HCT116 (cell line): ENCODE data around the gene ZNF761. TPM values are rescaled to one million over a fixed set of nuclear protein-coding genes. Genes with fewer than 3 reads are reported as not detected.
"Not testable (repeated sequence)": the region's sequence is repeated elsewhere in the genome, so short reads cannot be mapped to it uniquely, and the experiment has no call there.

ENCODE experiments used
- ATAC-seq: fragments of 200-7000 bp; cut with Tn5 transposase; 2 replicates; pipeline ENCODE4 v1.9.1; 2020; ENCODE audit warnings: mild to moderate bottlenecking, moderate library complexity
- BruUV-seq: library from RNA; stranded (reverse); fragments of 400-500 nt; replicated peaks from 2 replicates; lab custom pipeline; 2021; lab: Mats Ljungman, UMichigan
- CTCF ChIA-PET: fragments of 300-600 bp; sonication (Branson Sonifier 250); formaldehyde crosslinking; loops from one replicate; lab custom pipeline; 2021; ENCODE audit warnings: antibody characterized with exemption; lab: Charles Lee
- POLR2A ChIA-PET: fragments of 300-600, 350-600 bp; sonication (Branson Sonifier 250); formaldehyde crosslinking; loops from one replicate; lab custom pipeline; 2021; ENCODE audit warnings: antibody characterized with exemption; lab: Charles Lee
- RAD21 ChIA-PET, 2 experiments: fragments of 300-600 bp; sonication (Branson Sonifier 250); formaldehyde crosslinking; loops; one replicate each; lab custom pipeline; 2023; ENCODE audit warnings: low total read pairs in 2 of 2; ENCODE audit not compliant: uncharacterized antibody in 2 of 2, unreplicated experiment in 2 of 2, low non-redundant PET in 1 of 2; lab: Charles Lee
- DNase-seq: peaks from one replicate; pipeline ENCODE4 v3.0.0-alpha.2; 2010; ENCODE audit warnings: low read depth, low spot score
- H2AFZ ChIP-seq: fragments of 200-600 bp; shearing (Covaris generic), sonication (generic); 2 replicates; pipeline ENCODE4 v1.6.1; 2017; ENCODE audit warnings: low read depth, mixed run types, mixed read lengths, antibody characterized with exemption, low read length; ENCODE audit not compliant: poor library complexity, severe bottlenecking
- H3K27ac ChIP-seq: 2 replicates; pipeline ENCODE4 v1.5.1; 2012; ENCODE audit warnings: low read depth, low read length
- H3K27me3 ChIP-seq: fragments of 200-600 bp; sonication (generic); 2 replicates; pipeline ENCODE4 v1.6.1; 2016; ENCODE audit warnings: mixed run types, low read length, mixed read lengths; ENCODE audit not compliant: insufficient read depth
- H3K36me3 ChIP-seq, 2 experiments: fragments of 200-500 bp in 1 of 2; fragments of 200-600 bp in 1 of 2; sonication (Bioruptor generic) in 1 of 2; sonication (generic) in 1 of 2; 2 replicates each; pipeline versions ENCODE4 v1.5.1 to v1.6.1; 2014 to 2016; ENCODE audit warnings: low read length in 2 of 2, inconsistent platforms in 1 of 2, mixed read lengths in 1 of 2, mixed run types in 1 of 2; ENCODE audit not compliant: insufficient read depth in 2 of 2, control insufficient read depth in 1 of 2
- H3K4me1 ChIP-seq, 2 experiments: fragments of 200-600 bp in 1 of 2; sonication (generic) in 1 of 2; 2 replicates each; pipeline versions ENCODE4 v1.5.1 to v1.6.1; 2012 to 2017; ENCODE audit warnings: low read length in 2 of 2, inconsistent platforms in 1 of 2, mild to moderate bottlenecking in 1 of 2, mixed read lengths in 1 of 2, mixed run types in 1 of 2, moderate library complexity in 1 of 2; ENCODE audit not compliant: insufficient read depth in 2 of 2, control insufficient read depth in 1 of 2
- H3K4me2 ChIP-seq: fragments of 200-600 bp; sonication (generic); 2 replicates; pipeline ENCODE4 v1.6.1; 2017; ENCODE audit warnings: mixed run types, low read length, mixed read lengths
- H3K4me3 ChIP-seq, 2 experiments: fragments of 200-600 bp in 1 of 2; sonication (generic) in 1 of 2; replicated peaks in 1 of 2; 2 replicates each; pipeline ENCODE4 v1.5.1; 2011 to 2016; ENCODE audit warnings: low read length in 2 of 2, control low read depth in 1 of 2, low read depth in 1 of 2, mild to moderate bottlenecking in 1 of 2, mixed read lengths in 1 of 2, mixed run types in 1 of 2
- H3K79me2 ChIP-seq: fragments of 200-600 bp; sonication (generic); 2 replicates; pipeline ENCODE4 v1.6.1; 2017; ENCODE audit warnings: mild to moderate bottlenecking, mixed run types, low read length, moderate library complexity, mixed read lengths; ENCODE audit not compliant: insufficient read depth
- H3K9ac ChIP-seq: fragments of 200-600 bp; sonication (generic); 2 replicates; pipeline ENCODE4 v1.6.1; 2016; ENCODE audit warnings: low read length, mixed read lengths
- H3K9me2 ChIP-seq: fragments of 200-600 bp; sonication (generic), shearing (Covaris generic); 2 replicates; pipeline ENCODE4 v1.6.1; 2017; ENCODE audit warnings: mixed run types, mild to moderate bottlenecking, moderate library complexity; ENCODE audit not compliant: insufficient read depth
- H3K9me3 ChIP-seq, 2 experiments: fragments of 200-500 bp in 1 of 2; fragments of 200-600 bp in 1 of 2; sonication (Bioruptor generic) in 1 of 2; sonication (generic) in 1 of 2; 2 replicates each; pipeline ENCODE4 v1.6.1; 2014 to 2017; ENCODE audit warnings: low read length in 2 of 2, mixed read lengths in 2 of 2, inconsistent platforms in 1 of 2, low read depth in 1 of 2, mild to moderate bottlenecking in 1 of 2, mixed run types in 1 of 2, moderate library complexity in 1 of 2; ENCODE audit not compliant: control insufficient read depth in 1 of 2, insufficient read depth in 1 of 2
- H4K20me1 ChIP-seq: fragments of 200-600 bp; sonication (generic), shearing (Covaris generic); 2 replicates; pipeline ENCODE4 v1.6.1; 2017; ENCODE audit warnings: mixed run types, mild to moderate bottlenecking, moderate library complexity; ENCODE audit not compliant: insufficient read depth
- CBX3 ChIP-seq: IDR thresholded peaks from 2 replicates; pipeline ENCODE4 v1.6.1; 2012; ENCODE audit warnings: low read depth
- CEBPB ChIP-seq: IDR thresholded peaks from 2 replicates; pipeline ENCODE4 v1.6.1; 2012; ENCODE audit warnings: low read depth
- EZH2 ChIP-seq: fragments of 200-600 bp; sonication (generic); IDR thresholded peaks from 2 replicates; pipeline ENCODE4 v1.6.1; 2017; ENCODE audit warnings: antibody characterized with exemption, mixed run types
- FOSL1 ChIP-seq: IDR thresholded peaks from 2 replicates; pipeline ENCODE4 v1.6.1; 2012; ENCODE audit warnings: low read depth
- JUND ChIP-seq: IDR thresholded peaks from 2 replicates; pipeline ENCODE4 v1.6.1; 2012
- POLR2AphosphoS5 ChIP-seq: IDR thresholded peaks from 2 replicates; pipeline ENCODE4 v1.6.1; 2011; ENCODE audit warnings: mild to moderate bottlenecking, low read depth, low read length, moderate library complexity
- RAD21 ChIP-seq: IDR thresholded peaks from 2 replicates; pipeline ENCODE4 v1.6.1; 2012; ENCODE audit warnings: low read depth, mild to moderate bottlenecking
- SP1 ChIP-seq: IDR thresholded peaks from 2 replicates; pipeline ENCODE4 v1.6.1; 2012; ENCODE audit warnings: low read depth
- intact Hi-C: fragments of 100-400 bp; cut with micrococcal nuclease; formaldehyde crosslinking; loops from 2 replicates; pipeline ENCODE4 v1.10.0; 2022
- total RNA-seq: library from RNA; stranded (reverse); gene quantifications from one replicate; pipeline ENCODE4 v1.2.1, GENCODE V29; 2021; ENCODE audit not compliant: unreplicated experiment
- TF ChIP-seq, protein P1 (sequence below): IDR thresholded peaks from 2 replicates; pipeline ENCODE4 v1.6.1; 2012
- TF ChIP-seq, protein P2 (sequence below): IDR thresholded peaks from 2 replicates; pipeline ENCODE4 v1.6.1; 2011; ENCODE audit warnings: mild to moderate bottlenecking, low read length, moderate library complexity; ENCODE audit not compliant: insufficient replicate concordance; ENCODE audit errors: extremely low read depth
- TF ChIP-seq, protein P3 (sequence below): IDR thresholded peaks from 2 replicates; pipeline ENCODE4 v1.6.1; 2012
- TF ChIP-seq, protein P4 (sequence below): IDR thresholded peaks from 2 replicates; pipeline ENCODE4 v1.6.1; 2012; ENCODE audit warnings: low read depth

Gene ZNF761
- total RNA-seq, 1 experiment from 2014 or later, result 8.8 TPM

DNA sequence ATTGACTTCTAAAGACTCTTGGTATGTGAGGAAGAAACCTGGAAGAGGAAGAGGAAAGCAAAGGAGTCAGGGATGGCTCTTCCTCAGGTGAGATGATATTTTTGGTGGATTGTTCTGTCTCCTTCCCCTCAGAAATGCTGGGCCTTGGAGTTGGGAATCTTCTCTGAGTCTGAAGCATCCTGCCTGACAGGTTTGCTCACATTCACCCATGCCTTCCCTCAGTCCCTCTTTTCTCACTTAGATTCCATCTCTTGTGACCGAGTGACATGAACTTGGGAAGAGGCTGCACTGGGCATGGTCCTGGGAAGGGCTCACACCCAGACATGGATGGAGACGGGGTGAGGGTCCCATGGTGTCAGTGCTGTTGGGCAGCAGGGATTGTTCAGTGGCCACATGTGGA is 52.0 kb downstream of the ZNF761 start:
- intact Hi-C loops, H3K79me2 ChIP-seq, H3K4me2 ChIP-seq, H3K9ac ChIP-seq, H4K20me1 ChIP-seq, H2AFZ ChIP-seq, H3K4me3 ChIP-seq, H3K27me3 ChIP-seq, POLR2A ChIA-PET, H3K36me3 ChIP-seq, ATAC-seq, CTCF ChIA-PET, RAD21 ChIA-PET, H3K4me1 ChIP-seq, BruUV-seq, H3K27ac ChIP-seq, DNase-seq, H3K9me2 ChIP-seq: not testable (repeated sequence)
- H3K9me3 ChIP-seq, result peaks cover 5 to 15% of the 10 kb centered on the region in 2 experiments; a peak in 2 of 4 replicates

DNA sequence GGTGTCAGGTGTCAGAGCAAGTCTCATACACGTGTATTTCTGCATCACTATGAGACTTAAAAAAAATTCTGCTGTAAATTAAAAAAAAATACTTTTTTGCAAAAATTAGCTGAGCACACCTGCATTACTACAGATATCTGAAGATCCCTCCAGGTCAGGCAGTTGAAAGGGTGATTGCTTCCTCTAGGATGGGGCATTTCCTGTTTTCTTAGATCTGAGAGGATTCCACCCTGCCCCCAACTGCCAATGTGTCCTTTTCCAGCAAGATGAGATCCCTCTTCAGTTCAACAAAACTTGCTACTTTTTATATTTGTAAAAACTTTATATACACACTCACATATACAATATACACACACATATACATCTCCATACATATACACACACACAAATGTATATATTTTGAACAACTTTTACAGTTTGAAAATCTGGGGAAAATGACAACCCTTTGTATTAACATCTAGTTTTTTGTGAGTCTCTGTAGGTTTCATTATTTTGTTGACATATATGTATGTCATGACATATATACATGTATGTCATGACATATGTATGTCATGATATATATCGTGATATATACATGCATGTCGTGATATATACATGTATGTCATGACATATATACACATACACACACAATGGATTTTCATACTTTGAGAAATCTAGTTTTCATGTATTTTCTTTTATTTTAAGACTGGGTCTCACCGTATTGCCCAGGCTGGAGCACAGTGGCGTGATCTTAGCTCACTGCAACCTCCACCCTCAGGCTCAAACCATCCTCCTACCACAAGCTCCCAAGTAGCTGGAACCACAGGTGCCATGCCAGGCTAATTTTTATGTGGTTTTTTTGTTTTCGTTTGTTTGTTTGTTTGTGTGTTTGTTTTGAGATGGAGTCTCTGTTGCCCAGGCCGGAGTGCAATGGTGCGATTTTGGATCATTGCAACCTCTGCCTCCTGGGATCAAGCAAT is 53.5 kb downstream of the ZNF761 start:
- Histone ChIP-seq H2AFZ (no peak overlapping the region), H3K4me2 (no peak overlapping the region), H3K79me2 (no peaks in the 10 kb centered on the region), H3K9ac (no peak overlapping the region), H3K27ac (no peak overlapping the region), H3K36me3 (no peaks in the 10 kb centered on the region), H3K4me3 (no peak overlapping the region), H3K27me3 (no peaks in the 10 kb centered on the region), H4K20me1 (no peaks in the 10 kb centered on the region), H3K9me3 (peaks cover 5 to 15% of the 10 kb centered on the region in 2 experiments; a peak in 2 of 4 replicates), H3K4me1 (no peaks in the 10 kb centered on the region), H3K9me2 (no peaks in the 10 kb centered on the region)
- ATAC-seq (no peak), DNase-seq (no peak)
- RAD21 ChIA-PET, result no interaction called here
- BruUV-seq, result no TSS peak
- CTCF ChIA-PET, result no interaction called here
- intact Hi-C loops, result no loop called here
- POLR2A ChIA-PET, result no interaction called here
- TF ChIP-seq, protein P1, sequence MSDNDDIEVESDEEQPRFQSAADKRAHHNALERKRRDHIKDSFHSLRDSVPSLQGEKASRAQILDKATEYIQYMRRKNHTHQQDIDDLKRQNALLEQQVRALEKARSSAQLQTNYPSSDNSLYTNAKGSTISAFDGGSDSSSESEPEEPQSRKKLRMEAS, result no peak
- TF ChIP-seq POLR2AphosphoS5, result no peak
- TF ChIP-seq SP1, result no peak
- no peak for TF ChIP-seq EZH2
- no peak for TF ChIP-seq CEBPB
- TF ChIP-seq, protein P2, sequence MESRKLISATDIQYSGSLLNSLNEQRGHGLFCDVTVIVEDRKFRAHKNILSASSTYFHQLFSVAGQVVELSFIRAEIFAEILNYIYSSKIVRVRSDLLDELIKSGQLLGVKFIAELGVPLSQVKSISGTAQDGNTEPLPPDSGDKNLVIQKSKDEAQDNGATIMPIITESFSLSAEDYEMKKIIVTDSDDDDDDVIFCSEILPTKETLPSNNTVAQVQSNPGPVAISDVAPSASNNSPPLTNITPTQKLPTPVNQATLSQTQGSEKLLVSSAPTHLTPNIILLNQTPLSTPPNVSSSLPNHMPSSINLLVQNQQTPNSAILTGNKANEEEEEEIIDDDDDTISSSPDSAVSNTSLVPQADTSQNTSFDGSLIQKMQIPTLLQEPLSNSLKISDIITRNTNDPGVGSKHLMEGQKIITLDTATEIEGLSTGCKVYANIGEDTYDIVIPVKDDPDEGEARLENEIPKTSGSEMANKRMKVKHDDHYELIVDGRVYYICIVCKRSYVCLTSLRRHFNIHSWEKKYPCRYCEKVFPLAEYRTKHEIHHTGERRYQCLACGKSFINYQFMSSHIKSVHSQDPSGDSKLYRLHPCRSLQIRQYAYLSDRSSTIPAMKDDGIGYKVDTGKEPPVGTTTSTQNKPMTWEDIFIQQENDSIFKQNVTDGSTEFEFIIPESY, result no peak
- TF ChIP-seq RAD21, result no peak
- TF ChIP-seq, protein P3, sequence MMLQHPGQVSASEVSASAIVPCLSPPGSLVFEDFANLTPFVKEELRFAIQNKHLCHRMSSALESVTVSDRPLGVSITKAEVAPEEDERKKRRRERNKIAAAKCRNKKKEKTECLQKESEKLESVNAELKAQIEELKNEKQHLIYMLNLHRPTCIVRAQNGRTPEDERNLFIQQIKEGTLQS, result no peak
- no peak for TF ChIP-seq JUND
- TF ChIP-seq FOSL1, result no peak
- TF ChIP-seq, protein P4, sequence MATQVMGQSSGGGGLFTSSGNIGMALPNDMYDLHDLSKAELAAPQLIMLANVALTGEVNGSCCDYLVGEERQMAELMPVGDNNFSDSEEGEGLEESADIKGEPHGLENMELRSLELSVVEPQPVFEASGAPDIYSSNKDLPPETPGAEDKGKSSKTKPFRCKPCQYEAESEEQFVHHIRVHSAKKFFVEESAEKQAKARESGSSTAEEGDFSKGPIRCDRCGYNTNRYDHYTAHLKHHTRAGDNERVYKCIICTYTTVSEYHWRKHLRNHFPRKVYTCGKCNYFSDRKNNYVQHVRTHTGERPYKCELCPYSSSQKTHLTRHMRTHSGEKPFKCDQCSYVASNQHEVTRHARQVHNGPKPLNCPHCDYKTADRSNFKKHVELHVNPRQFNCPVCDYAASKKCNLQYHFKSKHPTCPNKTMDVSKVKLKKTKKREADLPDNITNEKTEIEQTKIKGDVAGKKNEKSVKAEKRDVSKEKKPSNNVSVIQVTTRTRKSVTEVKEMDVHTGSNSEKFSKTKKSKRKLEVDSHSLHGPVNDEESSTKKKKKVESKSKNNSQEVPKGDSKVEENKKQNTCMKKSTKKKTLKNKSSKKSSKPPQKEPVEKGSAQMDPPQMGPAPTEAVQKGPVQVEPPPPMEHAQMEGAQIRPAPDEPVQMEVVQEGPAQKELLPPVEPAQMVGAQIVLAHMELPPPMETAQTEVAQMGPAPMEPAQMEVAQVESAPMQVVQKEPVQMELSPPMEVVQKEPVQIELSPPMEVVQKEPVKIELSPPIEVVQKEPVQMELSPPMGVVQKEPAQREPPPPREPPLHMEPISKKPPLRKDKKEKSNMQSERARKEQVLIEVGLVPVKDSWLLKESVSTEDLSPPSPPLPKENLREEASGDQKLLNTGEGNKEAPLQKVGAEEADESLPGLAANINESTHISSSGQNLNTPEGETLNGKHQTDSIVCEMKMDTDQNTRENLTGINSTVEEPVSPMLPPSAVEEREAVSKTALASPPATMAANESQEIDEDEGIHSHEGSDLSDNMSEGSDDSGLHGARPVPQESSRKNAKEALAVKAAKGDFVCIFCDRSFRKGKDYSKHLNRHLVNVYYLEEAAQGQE, result no peak
- TF ChIP-seq CBX3, result no peak
